ENCODE measurements around the gene PAOX.

The PAOX gene

GRCh38 chr10:133377025-133377817 is 1.8 kb upstream of the PAOX start:
- H3K79me2 ChIP-seq (ENCODE audit: insufficient read depth, low read length), result peaks cover 4% of the 10 kb centered on the region
- peaks cover 22% of the 10 kb centered on the region for H3K4me1 ChIP-seq (ENCODE audit: insufficient read depth, low read length, poor library complexity, severe bottlenecking)
- no peaks in the 10 kb centered on the region for H3K9me3 ChIP-seq (ENCODE audit: insufficient read depth, low read depth, low read length)
- H3K36me3 ChIP-seq (ENCODE audit: insufficient read depth, low read length), result no peaks in the 10 kb centered on the region
- no peak overlapping the region for H2AFZ ChIP-seq (ENCODE audit: low read length)
- H3F3A ChIP-seq (ENCODE audit: low read depth), result no peaks in the 10 kb centered on the region; the same call in 1 of the 2 replicates
- peak overlapping the region; percentile 97 for H3K4me2 ChIP-seq (ENCODE audit: low read depth, low read length, poor library complexity, severe bottlenecking)
- H4K20me1 ChIP-seq (ENCODE audit: insufficient read depth, low read length, poor library complexity, severe bottlenecking), result peaks cover 3% of the 10 kb centered on the region
- TF ChIP-seq EZH2phosphoT487 (IDR thresholded peaks at IDR 0.05; ENCODE audit: borderline replicate concordance) (no peak), CTCF (conservative IDR thresholded peaks at IDR 0.05; ENCODE audit: low read length) (no peak)
- no peaks in the 10 kb centered on the region for H3K27me3 ChIP-seq (ENCODE audit: insufficient read depth, low read length, poor library complexity, severe bottlenecking)
- H3K4me3 ChIP-seq (ENCODE audit: low read length, poor library complexity, severe bottlenecking), result no peak overlapping the region
- H3K9me2 ChIP-seq (replicated peaks; ENCODE audit: low read depth, low read length), result no peaks in the 10 kb centered on the region
- no peak overlapping the region for H3K9ac ChIP-seq (ENCODE audit: low read depth, low read length, poor library complexity, severe bottlenecking)

GRCh38 chr10:133377818-133378250 is 1.2 kb upstream of the PAOX start:
- Histone ChIP-seq H3K79me2 (ENCODE audit: insufficient read depth, low read length) (no peaks in the 10 kb centered on the region), H4K20me1 (ENCODE audit: insufficient read depth, low read length, poor library complexity, severe bottlenecking) (no peaks in the 10 kb centered on the region), H2AFZ (ENCODE audit: low read length) (peak overlapping the region; percentile 98), H3K4me1 (ENCODE audit: insufficient read depth, low read length, poor library complexity, severe bottlenecking) (peaks cover 19% of the 10 kb centered on the region), H3K9me3 (ENCODE audit: insufficient read depth, low read depth, low read length) (no peaks in the 10 kb centered on the region), H3F3A (ENCODE audit: low read depth) (no peaks in the 10 kb centered on the region; the same call in 1 of the 2 replicates), H3K9me2 (replicated peaks; ENCODE audit: low read depth, low read length) (no peaks in the 10 kb centered on the region), H3K36me3 (ENCODE audit: insufficient read depth, low read length) (no peaks in the 10 kb centered on the region), H3K9ac (ENCODE audit: low read depth, low read length, poor library complexity, severe bottlenecking) (peak overlapping the region; percentile 74), H3K27me3 (ENCODE audit: insufficient read depth, low read length, poor library complexity, severe bottlenecking) (no peaks in the 10 kb centered on the region), H3K4me3 (ENCODE audit: low read length, poor library complexity, severe bottlenecking) (peak overlapping the region; percentile 80), H3K4me2 (ENCODE audit: low read depth, low read length, poor library complexity, severe bottlenecking) (peak overlapping the region; percentile 97)
- TF ChIP-seq EZH2phosphoT487 (IDR thresholded peaks at IDR 0.05; ENCODE audit: borderline replicate concordance) (no peak), CTCF (conservative IDR thresholded peaks at IDR 0.05; ENCODE audit: low read length) (no peak)

- Histone ChIP-seq H3K36me3 (ENCODE audit: insufficient read depth, low read length) (no peaks in the 10 kb centered on the region), H3K4me2 (ENCODE audit: low read depth, low read length, poor library complexity, severe bottlenecking) (peak overlapping the region; percentile 97), H3K27me3 (ENCODE audit: insufficient read depth, low read length, poor library complexity, severe bottlenecking) (no peaks in the 10 kb centered on the region), H3K4me1 (ENCODE audit: insufficient read depth, low read length, poor library complexity, severe bottlenecking) (peaks cover 19% of the 10 kb centered on the region), H3K79me2 (ENCODE audit: insufficient read depth, low read length) (no peaks in the 10 kb centered on the region), H3K9me2 (replicated peaks; ENCODE audit: low read depth, low read length) (no peaks in the 10 kb centered on the region), H3K9ac (ENCODE audit: low read depth, low read length, poor library complexity, severe bottlenecking) (peak overlapping the region; percentile 74), H4K20me1 (ENCODE audit: insufficient read depth, low read length, poor library complexity, severe bottlenecking) (no peaks in the 10 kb centered on the region), H3F3A (ENCODE audit: low read depth) (no peaks in the 10 kb centered on the region; the same call in 1 of the 2 replicates), H2AFZ (ENCODE audit: low read length) (peak overlapping the region; percentile 98), H3K4me3 (ENCODE audit: low read length, poor library complexity, severe bottlenecking) (peak overlapping the region; percentile 80), H3K9me3 (ENCODE audit: insufficient read depth, low read depth, low read length) (no peaks in the 10 kb centered on the region)
- TF ChIP-seq EZH2phosphoT487 (IDR thresholded peaks at IDR 0.05; ENCODE audit: borderline replicate concordance), result no peak
Observed at GRCh38 chr10:133378251-133379096, 588 bp upstream of the PAOX start.

Measured in Loucy (cell line).